ENCODE data around the gene UNC13D.

- TF ChIP-seq SIN3A (IDR thresholded peaks at IDR 0.05; ENCODE audit: borderline replicate concordance, insufficient read depth, low read depth, low read length) (no peak), CTCF (IDR thresholded peaks at IDR 0.05) (no peak), REST (IDR thresholded peaks at IDR 0.05; ENCODE audit: insufficient read depth in 1 of 2, low read depth in 2 of 2, low read length in 1 of 2) (no peak), POLR2AphosphoS5 (IDR thresholded peaks at IDR 0.05; ENCODE audit: low read depth, low read length) (no peak), TCF7L2 (IDR thresholded peaks at IDR 0.05; ENCODE audit: low read depth, low read length) (no peak)
Measured at GRCh38 chr17:75828076-75828400, 16.2 kb downstream of the UNC13D start.
